K562 (cell line): ENCODE data around the gene CD2. TPM values are rescaled to one million over a fixed set of nuclear protein-coding genes. Genes with fewer than 3 reads are reported as not detected.
A peak's percentile ranks its signal among the peaks of the same experiment; 100 is the strongest.

Experiments used
- CBX1 ChIP-seq: sonication (generic); IDR thresholded peaks from 2 replicates; pipeline ENCODE4 v1.6.1; 2016; ENCODE audit warnings: antibody characterized with exemption, low read depth, mild to moderate bottlenecking
- FOXK1 ChIP-seq: sonication (generic); formaldehyde crosslinking; IDR thresholded peaks from 2 replicates; pipeline ENCODE4 v1.8.0; 2022; ENCODE audit warnings: missing genetic modification reagents, mild to moderate bottlenecking, borderline replicate concordance
- GABPA ChIP-seq: fragments of 200-800 bp; sonication (Bioruptor generic); conservative IDR thresholded peaks from 2 replicates; pipeline ENCODE4 v1.6.1; 2016; ENCODE audit warnings: low read depth, missing genetic modification characterization, missing compliant biosample characterization
- GTF2A2 ChIP-seq: IDR thresholded peaks from 2 replicates; pipeline ENCODE4 v1.6.1; 2016; ENCODE audit warnings: mild to moderate bottlenecking, missing genetic modification characterization, missing compliant biosample characterization
- HDAC2 ChIP-seq: fragments of 450-650 bp; IDR thresholded peaks from 2 replicates; pipeline ENCODE4 v1.6.1; 2016; ENCODE audit warnings: mild to moderate bottlenecking
- HMG20B ChIP-seq: fragments of 250-450 bp; sonication (Bioruptor Pico); IDR thresholded peaks from 2 replicates; pipeline ENCODE4 v1.5.0; 2021; ENCODE audit warnings: mild to moderate bottlenecking
- JUND ChIP-seq, 2 experiments: IDR thresholded peaks; 2 replicates in 1 of 2; 3 replicates in 1 of 2; pipeline ENCODE4 v1.6.1; 2011; ENCODE audit warnings: borderline replicate concordance in 2 of 2, low read depth in 2 of 2, low read length in 2 of 2, improper control_type of control experiment in 1 of 2, missing biosample characterization in 1 of 2, missing genetic modification characterization in 1 of 2, missing genetic modification reagents in 1 of 2
- KDM1A ChIP-seq, 2 experiments: fragments of 450-650 bp; IDR thresholded peaks; 2 replicates each; pipeline ENCODE4 v1.6.1; 2016; ENCODE audit warnings: mild to moderate bottlenecking in 2 of 2
- MYBL2 ChIP-seq, 2 experiments: fragments of 450-650 bp in 1 of 2; sonication (generic) in 1 of 2; formaldehyde crosslinking in 1 of 2; IDR thresholded peaks; 2 replicates each; pipeline versions ENCODE4 v1.6.1 to v1.8.1; 2017 to 2022; ENCODE audit warnings: borderline replicate concordance in 1 of 2, inconsistent platforms in 1 of 2, low read depth in 1 of 2, mild to moderate bottlenecking in 1 of 2, missing genetic modification reagents in 1 of 2, moderate library complexity in 1 of 2
- POLR3G ChIP-seq: IDR thresholded peaks from 2 replicates; pipeline ENCODE4 v1.6.1; 2011; ENCODE audit not compliant: insufficient read length, insufficient replicate concordance; ENCODE audit errors: extremely low read depth
- RCOR1 ChIP-seq, 2 experiments: IDR thresholded peaks; 2 replicates each; pipeline ENCODE4 v1.6.1; 2012; ENCODE audit warnings: low read depth in 2 of 2, low read length in 2 of 2, borderline replicate concordance in 1 of 2, improper control_type of control experiment in 1 of 2
- RFX1 ChIP-seq: fragments of 450-650 bp; IDR thresholded peaks from 2 replicates; pipeline ENCODE4 v1.6.1; 2016; ENCODE audit warnings: mild to moderate bottlenecking, moderate library complexity
- SMARCA5 ChIP-seq: fragments of 450-650 bp; IDR thresholded peaks from 2 replicates; pipeline ENCODE4 v1.6.1; 2016
- SMARCB1 ChIP-seq: IDR thresholded peaks from 2 replicates; pipeline ENCODE4 v1.6.1; 2011; ENCODE audit warnings: improper control_type of control experiment, low read depth; ENCODE audit not compliant: insufficient read length
- ZFPM2 ChIP-seq: fragments of 250-450 bp; sonication (Bioruptor Pico); IDR thresholded peaks from 2 replicates; pipeline ENCODE4 v1.5.1; 2022; ENCODE audit warnings: mild to moderate bottlenecking
- ZNF23 ChIP-seq: fragments of 250-450 bp; sonication (Bioruptor Pico); IDR thresholded peaks from 2 replicates; pipeline ENCODE4 v1.4.0; 2020; ENCODE audit warnings: mild to moderate bottlenecking
- polyA plus RNA-seq, 8 experiments: library from polyadenylated mRNA; depleted of rRNA in 4 of 8; stranded (reverse) in 5 of 8; unstranded in 3 of 8; fragments of >200 nt; fragmentation: Nextera tagmentation in 2 of 8; fragmentation: Illumina TruSeq in 1 of 8; extraction: Ambion mirVana in 2 of 8; extraction: Trizol in 1 of 8; gene quantifications; 2 replicates each; pipeline versions ENCODE4 v1.2.1 to v1.2.3, GENCODE V29; 2011 to 2014; ENCODE audit warnings: inconsistent platforms in 1 of 8, missing spikeins in 1 of 8
- total RNA-seq, 7 experiments: library from RNA; depleted of rRNA in 6 of 7; stranded (reverse); fragments of >200 nt in 6 of 7; fragmentation: Illumina TruSeq in 2 of 7; extraction: Trizol in 2 of 7; gene quantifications; 2 replicates each; pipeline versions ENCODE4 v1.2.1 to v1.2.3, GENCODE V29; 2011 to 2021; ENCODE audit warnings: low replicate concordance in 1 of 7
- TF ChIP-seq, protein P1 (sequence below): fragments of 450-650 bp; formaldehyde crosslinking; IDR thresholded peaks from 2 replicates; pipeline ENCODE4 v1.4.0; 2020; ENCODE audit warnings: mild to moderate bottlenecking
- TF ChIP-seq, protein P2 (sequence below), 2 experiments: fragments of 450-650 bp in 1 of 2; sonication (generic) in 1 of 2; formaldehyde crosslinking in 1 of 2; IDR thresholded peaks; 2 replicates each; pipeline versions ENCODE4 v1.7.1 to v1.9.0; 2016 to 2022; ENCODE audit warnings: inconsistent platforms in 1 of 2, mild to moderate bottlenecking in 1 of 2, missing genetic modification reagents in 1 of 2

CD2 gene
- total and polyA plus RNA-seq, 9 of the 15 experiments (the other 6 are each of a cell fraction or from before 2014, with no cell fraction given): 0.07 to 0.16 TPM; not detected in 7

- TF ChIP-seq POLR3G (no peak), RCOR1 (IDR thresholded peaks at IDR 0.05; ENCODE audit: borderline replicate concordance in 1 of 2, low read depth in 2 of 2, low read length in 2 of 2) (no peak; a peak in 2 of 4 replicates), ZFPM2 (CRISPR knock-in tag) (no peak), SMARCB1 (no peak), FOXK1 (CRISPR knock-in tag) (no peak), GABPA (peak; percentile 9; the same call in 1 of the 2 replicates), CBX1 (0 out of 2 replicates have a peak, but pooled peaks have one; percentile 60), SMARCA5 (peak; percentile 84), KDM1A (IDR thresholded peaks at IDR 0.05) (peak; percentile 56 to 78; a peak in 3 of 4 replicates), HDAC2 (peak; percentile 75; the same call in 1 of the 2 replicates), GTF2A2 (no peak), RFX1 (peak; percentile 57), MYBL2 (IDR thresholded peaks at IDR 0.05; ENCODE audit: low read depth) (no peak), MYBL2 (CRISPR knock-in tag; IDR thresholded peaks at IDR 0.05; ENCODE audit: borderline replicate concordance) (no peak), HMG20B (CRISPR knock-in tag) (no peak), JUND (IDR thresholded peaks at IDR 0.05; ENCODE audit: borderline replicate concordance, low read depth, low read length) (no peak), JUND (tag; IDR thresholded peaks at IDR 0.05; ENCODE audit: borderline replicate concordance, low read depth, low read length) (0 out of 3 replicates have a peak, but pooled peaks have one; percentile 13), ZNF23 (CRISPR knock-in tag) (no peak)
- TF ChIP-seq, protein P1, sequence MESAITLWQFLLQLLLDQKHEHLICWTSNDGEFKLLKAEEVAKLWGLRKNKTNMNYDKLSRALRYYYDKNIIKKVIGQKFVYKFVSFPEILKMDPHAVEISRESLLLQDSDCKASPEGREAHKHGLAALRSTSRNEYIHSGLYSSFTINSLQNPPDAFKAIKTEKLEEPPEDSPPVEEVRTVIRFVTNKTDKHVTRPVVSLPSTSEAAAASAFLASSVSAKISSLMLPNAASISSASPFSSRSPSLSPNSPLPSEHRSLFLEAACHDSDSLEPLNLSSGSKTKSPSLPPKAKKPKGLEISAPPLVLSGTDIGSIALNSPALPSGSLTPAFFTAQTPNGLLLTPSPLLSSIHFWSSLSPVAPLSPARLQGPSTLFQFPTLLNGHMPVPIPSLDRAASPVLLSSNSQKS (CRISPR knock-in tag): no peak
- TF ChIP-seq, protein P2, sequence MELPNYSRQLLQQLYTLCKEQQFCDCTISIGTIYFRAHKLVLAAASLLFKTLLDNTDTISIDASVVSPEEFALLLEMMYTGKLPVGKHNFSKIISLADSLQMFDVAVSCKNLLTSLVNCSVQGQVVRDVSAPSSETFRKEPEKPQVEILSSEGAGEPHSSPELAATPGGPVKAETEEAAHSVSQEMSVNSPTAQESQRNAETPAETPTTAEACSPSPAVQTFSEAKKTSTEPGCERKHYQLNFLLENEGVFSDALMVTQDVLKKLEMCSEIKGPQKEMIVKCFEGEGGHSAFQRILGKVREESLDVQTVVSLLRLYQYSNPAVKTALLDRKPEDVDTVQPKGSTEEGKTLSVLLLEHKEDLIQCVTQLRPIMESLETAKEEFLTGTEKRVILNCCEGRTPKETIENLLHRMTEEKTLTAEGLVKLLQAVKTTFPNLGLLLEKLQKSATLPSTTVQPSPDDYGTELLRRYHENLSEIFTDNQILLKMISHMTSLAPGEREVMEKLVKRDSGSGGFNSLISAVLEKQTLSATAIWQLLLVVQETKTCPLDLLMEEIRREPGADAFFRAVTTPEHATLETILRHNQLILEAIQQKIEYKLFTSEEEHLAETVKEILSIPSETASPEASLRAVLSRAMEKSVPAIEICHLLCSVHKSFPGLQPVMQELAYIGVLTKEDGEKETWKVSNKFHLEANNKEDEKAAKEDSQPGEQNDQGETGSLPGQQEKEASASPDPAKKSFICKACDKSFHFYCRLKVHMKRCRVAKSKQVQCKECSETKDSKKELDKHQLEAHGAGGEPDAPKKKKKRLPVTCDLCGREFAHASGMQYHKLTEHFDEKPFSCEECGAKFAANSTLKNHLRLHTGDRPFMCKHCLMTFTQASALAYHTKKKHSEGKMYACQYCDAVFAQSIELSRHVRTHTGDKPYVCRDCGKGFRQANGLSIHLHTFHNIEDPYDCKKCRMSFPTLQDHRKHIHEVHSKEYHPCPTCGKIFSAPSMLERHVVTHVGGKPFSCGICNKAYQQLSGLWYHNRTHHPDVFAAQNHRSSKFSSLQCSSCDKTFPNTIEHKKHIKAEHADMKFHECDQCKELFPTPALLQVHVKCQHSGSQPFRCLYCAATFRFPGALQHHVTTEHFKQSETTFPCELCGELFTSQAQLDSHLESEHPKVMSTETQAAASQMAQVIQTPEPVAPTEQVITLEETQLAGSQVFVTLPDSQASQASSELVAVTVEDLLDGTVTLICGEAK (IDR thresholded peaks at IDR 0.05): no peak
- TF ChIP-seq, protein P2 (CRISPR knock-in tag; IDR thresholded peaks at IDR 0.05): no peak
Measured at GRCh38 chr1:116763116-116763786, 9.0 kb downstream of the CD2 start (continued).
